SHP77 (cell line): ENCODE measurements around the gene OGA.

ENCODE experiments used
- DNase-seq, 2 experiments: peaks; one replicate each; lab custom pipeline; 2025; lab: John Stamatoyannopoulos, UW

The OGA gene

DNA sequence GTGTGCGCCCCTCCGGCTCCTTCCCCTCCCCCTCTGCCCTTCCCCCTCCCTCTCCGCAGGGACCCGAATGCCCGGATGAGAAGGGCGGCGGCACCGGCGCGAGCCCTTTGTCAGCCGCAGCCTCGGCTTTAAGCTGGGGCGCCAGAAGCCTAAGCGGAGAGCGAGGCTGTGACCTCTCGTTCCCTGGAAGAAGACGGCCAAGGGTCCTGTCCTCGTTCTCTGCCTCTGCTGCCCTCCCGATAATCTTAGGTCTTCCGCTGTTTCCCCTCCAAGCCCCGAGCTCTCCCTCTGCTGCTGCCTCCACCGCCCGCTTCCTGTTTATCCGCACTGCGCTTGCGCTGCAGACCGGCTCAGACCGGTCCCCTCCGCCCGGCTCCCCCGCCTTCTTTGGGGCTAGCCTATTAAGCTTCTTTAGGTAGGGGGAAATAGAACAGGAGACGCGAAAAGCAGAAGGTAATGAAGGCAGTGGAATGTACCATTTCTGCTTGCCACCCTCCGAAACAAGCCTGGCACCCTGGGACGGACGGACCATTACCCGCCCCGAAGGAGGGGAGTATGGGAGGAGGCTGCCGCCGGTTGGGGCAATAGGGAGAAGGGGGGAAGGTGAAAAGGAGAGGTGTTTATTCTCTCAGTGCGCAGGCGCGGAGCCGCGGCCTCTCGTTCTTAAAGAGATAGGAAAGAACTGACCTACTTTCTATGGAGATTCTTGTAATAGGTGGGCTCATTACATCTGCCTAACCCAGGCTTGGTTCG is at the start of gene OGA:
OGA (minus strand) TSS at position 326 of the 753 bp plus-strand sequence. CDS start 422 bp downstream, outside the sequence.
- peak; percentile 98 for DNase-seq

- no peak for DNase-seq
Observed at GRCh38 chr10:101867931-101868330, 49.7 kb upstream of the OGA start.

DNA sequence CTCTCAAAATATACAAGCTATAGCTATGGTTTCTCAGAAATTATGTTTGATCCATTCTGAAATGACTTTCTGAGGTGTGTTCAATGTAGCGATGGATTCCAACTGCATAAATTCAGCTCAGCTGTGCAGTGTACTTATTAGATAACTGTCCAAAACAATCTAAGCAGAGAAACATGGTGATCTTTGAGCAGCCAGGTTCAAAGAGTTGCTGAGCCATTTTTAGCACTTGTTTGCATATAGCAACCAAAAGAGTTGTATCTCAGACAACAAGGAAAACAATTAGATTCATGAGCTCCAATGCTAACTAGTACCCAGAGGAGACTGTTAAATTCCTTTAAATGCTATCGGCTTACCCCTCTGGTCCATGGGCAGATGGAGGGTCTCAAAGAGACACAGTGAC is 41.3 kb upstream of the OGA start:
- no peak for DNase-seq

DNA sequence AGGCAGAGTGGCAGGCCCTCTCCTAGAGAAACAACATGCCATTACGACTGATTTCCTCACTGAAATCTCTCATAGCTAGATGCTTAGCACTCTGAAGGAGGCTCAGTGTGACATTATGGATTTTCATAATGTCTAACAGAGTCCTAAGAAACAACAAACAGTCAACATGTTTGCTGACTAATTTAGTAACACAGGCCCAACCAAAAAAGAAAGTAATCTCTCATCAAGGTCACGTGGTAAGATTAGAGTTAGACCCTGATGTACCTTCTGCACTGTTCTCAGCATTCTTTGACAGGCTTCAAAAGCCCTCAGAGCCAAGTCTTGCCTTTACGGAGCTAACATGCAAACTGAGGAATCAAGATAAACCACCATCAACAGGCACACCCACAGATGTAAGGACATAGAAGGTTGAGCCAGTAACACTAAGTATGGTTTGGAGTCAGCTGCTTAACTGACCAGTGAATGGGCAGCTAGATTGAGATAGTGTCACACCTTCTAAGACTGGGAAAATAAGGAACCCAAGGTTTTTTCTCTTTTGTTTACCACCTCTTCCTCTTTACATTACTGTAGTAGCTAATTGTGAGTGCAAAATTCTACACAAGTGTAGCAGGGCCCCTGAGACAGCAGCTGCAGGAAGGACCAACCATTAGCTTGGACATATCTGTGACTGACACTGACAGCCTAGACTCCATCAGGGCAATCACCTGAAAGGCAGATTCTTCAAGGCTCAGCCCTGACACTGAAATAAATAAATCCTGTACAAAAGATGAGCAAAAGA is 40.7 kb upstream of the OGA start:
- no peak for DNase-seq

DNA sequence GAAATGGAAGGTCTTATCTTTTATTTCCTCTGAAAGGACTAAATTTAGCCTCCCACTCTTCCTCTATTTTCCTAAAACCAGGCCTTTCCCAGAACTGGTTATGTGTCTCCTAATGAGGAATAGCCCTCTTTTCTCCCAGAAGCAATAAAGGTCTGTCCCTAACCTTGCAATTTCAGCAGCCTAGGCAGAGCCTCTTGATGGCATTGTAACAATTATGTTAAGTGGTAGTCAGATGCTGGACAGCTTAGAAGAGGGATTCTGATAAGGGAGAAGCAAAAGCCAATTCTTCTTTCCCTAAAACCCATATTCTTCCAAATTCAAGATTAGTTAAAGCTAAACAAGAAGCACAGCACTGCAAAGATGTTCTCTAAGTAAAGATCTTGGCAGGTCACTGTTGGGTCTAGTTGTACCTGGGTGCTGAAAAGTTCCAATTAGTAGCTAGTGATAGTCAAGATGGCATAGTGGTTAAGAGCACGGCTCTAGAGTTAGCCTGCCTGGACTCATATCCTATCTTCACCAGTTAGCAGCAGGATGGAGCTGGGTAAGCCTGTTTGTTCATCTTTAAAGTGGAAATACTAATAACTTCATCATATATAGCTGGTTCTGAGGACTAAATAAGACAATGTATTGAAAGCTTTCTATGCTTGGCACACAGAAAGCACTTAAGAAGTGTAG is 39.7 kb upstream of the OGA start:
- DNase-seq, result no peak

- DNase-seq, result no peak
Observed at GRCh38 chr10:101856626-101857025, 38.4 kb upstream of the OGA start.

DNA sequence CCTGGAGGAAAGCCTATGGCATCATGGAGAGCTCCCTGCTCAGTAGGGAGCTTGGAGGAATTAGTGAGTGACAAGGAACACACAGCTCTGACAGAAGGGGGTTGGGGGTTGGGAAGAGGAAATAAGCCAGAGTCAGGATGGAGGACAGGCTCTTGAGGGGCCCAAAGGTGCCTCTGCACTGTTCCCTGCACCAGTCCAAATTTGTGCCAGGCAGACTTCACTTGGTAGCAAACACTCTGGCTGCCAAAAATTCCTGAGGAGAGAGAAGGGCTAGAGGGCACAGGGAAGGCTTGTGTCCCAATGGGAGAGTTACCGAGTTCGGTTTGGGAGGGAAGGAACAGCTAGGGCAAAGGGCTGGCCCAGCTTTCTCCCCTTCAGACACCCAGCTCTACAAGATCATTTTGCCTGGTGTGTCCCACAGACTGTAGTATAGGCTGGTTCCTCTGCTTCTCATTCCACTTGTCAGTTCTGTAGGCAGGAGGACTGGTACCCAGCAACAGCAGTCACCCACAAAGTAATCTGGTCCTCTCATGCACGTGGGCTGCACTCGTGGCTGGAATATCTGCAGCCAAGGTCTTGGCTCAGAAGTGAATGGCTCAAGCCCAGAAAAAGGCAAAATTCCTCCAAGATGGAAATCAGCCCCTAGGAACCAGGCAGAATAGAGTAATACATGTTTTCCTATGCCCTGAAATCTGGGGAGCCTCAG is 33.3 kb upstream of the OGA start:
- no peak for DNase-seq

DNA sequence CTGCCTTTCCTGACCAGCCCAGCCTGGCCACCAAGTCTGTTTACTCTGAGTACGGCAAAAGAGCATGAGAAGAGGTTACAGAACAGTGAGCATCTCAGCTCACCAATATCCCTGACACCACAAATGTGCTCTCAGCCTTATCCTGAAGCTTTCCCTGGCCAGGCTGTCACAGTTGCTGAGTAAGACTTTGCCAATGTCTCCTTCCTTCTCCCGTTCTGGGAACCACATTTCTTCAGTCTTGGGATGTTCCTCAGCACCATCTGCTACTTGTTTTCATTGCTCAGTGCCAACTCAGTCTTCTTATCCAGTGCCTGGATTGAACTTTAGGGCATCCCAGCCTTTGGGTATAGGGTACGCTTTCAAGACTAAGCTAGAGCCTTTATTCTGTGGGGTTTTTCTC is 32.5 kb upstream of the OGA start:
- no peak for DNase-seq

- no peak for DNase-seq
Observed at GRCh38 chr10:101848894-101849351, 30.7 kb upstream of the OGA start.

- no peak for DNase-seq
Observed at GRCh38 chr10:101848408-101848807, 30.2 kb upstream of the OGA start.

DNA sequence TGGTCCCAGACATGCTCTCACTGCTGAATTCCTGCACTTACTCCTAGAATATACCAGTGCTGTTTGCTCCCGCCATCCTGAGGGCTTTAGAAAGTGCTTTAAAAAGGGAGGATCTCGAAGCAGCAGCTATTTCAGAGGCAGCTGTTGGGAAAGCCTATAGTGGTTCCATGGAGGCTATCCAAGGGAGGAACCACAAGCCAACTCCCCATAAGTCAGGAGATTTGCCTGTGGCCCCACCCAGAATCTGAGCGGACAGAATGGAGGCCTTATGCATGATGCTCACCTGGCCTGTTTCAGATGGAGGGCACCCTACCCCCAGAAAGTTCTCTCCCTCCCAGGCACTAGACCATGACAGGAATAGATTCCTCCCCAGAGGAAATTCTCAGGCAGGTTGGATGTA is 27.6 kb upstream of the OGA start:
- no peak for DNase-seq

DNA sequence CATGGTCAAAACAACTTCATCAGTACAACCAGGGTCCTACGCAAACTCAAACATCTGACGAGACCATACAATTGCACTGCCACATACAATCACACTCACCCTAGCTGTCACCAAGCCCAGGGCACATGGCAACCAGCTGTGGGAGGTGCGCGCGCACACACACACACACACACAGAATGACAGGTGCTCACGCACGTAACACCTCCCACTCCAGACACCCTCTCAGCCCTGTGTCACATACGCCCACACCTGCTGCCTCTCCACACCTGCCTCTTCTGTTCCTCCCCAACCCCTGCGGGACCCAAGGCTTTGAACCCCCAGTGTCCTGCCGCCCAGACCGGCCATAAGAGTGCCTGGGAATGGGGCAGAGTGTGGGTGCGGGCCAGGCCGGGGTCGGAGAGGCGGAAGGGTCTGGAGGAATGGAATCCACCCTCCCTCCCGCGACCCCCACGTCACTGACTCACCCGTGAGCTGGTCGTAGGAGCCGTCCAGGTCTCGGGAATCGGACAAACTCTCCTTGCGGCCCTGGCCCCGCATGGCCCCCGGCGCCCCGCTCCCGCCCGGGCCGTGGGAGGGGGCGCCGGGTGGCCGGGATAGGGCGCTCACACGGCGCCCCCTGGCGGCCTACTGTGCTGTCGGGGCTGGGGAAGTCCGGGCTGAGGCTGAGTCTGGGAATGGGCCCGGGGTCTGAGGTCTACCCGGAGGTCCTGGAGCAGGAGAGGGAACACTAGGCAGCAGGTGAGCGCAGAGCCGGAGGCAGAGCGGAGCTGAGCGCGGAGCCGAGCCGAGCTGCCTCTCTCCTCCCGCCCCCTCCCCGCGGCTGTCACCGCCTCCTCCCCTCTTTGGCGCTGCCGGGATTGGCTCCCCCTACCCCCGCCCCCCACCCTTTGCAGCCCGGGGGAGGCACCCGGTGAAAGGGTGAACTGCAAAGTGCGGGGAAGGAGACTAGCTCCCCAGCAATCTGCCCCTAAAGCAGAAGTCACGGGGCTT is 25.1 kb upstream of the OGA start, which contains the start of gene KCNIP2:
KCNIP2 (minus strand) TSS at position 769 of the 990 bp plus-strand sequence; CDS start at position 537, 232 bp downstream.
- DNase-seq, result peak; percentile 66 to 67

GRCh38 chr10:101841826-101842225 is 23.6 kb upstream of the OGA start:
- DNase-seq, result no peak

GRCh38 chr10:101840741-101841453 is 22.7 kb upstream of the OGA start:
- DNase-seq, result peak; percentile 60 to 70

DNA sequence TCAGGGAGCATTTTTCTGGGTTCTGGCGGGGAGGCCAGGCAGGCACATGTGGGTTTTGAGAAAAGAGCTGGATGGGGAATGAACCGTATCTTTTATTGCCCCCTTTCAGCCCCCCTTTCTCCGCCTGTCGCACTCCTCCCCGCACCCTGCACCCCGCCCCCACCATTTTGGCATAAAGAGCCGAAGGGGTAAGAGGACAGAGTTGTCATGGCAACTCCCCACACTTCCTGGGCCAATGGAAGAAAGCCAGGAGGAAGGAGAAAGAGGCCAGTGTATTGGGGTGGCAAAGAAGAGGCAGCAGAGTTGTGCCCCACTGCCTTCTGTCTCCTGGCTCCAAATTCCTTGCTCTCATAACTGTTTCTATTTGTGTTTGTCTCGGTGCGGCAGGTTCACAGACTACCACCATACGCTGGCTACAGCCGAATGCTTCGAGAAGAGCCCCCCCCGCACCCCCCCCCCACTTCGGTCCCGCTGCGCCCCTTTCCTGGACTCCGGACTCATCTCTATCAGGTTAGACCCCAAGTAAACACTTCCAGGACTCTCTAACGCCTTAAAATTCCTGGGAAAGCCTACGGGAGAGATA is 21.9 kb upstream of the OGA start:
- DNase-seq, result no peak

- peak in 1 of 2 experiments; percentile 44 for DNase-seq
Observed at GRCh38 chr10:101839416-101840063, 21.3 kb upstream of the OGA start.

- no peak for DNase-seq
Observed at GRCh38 chr10:101839002-101839401, 20.8 kb upstream of the OGA start.

DNA sequence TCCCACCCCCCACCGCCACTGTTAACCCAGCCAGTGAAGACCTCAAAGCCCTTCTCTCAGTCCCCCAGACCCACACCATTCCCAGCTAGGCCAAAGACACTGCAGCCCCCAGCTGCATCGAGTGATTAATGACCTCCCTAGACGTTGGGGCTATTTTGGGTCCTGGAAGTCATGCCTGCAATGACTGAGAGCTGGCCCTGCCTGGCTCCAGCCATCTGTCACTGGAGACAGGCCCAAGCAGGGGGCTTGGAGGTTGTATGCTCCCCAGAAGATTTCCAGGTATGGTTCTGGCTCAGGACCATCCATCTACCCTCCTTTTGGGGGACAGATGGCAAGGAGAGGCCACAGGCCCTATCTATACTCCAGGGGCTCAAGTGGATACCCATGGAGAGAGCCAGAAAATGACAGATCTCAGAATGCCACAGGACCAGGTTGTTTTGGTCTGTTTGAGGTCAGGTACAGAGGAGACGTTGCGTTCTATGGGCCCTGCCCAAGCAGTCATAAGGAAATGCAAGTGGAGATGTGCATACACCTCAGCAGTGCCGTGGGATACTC is 20.2 kb upstream of the OGA start:
- DNase-seq, result no peak

DNA sequence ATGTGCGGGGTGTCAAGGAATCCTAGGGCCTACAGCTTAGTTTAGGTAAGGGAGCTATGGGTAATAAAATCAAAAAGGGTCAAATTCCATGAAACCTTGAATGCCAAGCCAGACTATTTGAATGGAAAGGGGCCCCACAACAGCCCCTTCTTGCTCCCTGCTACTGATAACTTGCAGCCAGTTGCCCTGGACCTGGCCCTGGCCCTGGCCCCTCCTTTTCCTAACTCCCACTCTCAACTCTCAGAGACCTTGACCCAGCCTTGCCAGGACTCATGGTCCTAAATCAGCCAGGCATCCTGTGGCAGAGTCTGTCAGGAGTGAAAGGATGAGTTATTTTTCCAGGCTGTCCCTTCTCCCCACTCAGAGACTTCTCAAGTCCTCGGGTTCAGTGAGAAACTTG is 19.5 kb upstream of the OGA start:
- DNase-seq, result no peak
